ENCODE measurements around the gene NACC1.
A peak's percentile ranks its signal among the peaks of the same experiment; 100 is the strongest.
"Not testable (repeated sequence)": the region's sequence is repeated elsewhere in the genome, so short reads cannot be mapped to it uniquely, and the experiment has no call there.

The NACC1 gene

DNA sequence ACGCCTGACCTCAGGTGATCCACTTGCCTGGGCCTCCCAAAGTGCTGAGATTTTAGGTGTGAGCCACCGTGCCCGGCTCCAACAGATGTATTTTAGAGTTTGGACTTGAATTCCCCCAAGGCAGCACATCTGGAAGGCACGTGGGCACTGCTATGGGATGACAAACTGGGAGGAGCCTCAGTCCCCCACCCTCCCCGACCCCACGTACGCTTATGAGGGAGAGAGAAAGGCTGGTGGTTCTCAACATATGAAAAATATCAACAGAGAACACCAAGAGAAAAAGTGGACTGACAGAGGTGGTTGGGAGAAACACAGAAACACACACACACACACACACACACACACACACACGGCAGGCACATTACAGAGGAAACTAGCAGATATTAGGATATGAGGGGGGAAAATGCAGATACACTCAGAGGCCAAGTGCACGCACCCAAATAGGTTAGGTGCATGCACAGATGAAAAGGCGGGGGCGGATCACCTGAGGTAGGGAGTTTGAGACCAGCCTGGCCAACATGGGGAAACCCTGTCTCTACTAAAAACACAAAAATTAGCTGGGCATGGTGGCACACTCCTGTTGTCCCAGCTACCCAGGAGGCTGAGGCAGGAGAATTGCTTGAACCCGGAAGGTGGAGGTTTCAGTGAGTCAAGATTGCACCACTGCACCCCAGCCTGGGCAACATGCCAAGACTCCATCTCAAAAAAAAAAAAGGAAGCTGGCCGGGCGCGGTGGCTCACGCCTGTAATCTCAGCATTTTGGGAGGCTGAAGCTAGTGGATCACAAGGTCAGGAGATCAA is 28.9 kb downstream of the NACC1 start:
- peak; percentile 47 to 75 for DNase-seq
- no peak for TF ChIP-seq GATA1 (IDR thresholded peaks at IDR 0.05; ENCODE audit: low read depth, low read length)
- no peak for TF ChIP-seq POLR2A (IDR thresholded peaks at IDR 0.05; ENCODE audit: low read length)

DNA sequence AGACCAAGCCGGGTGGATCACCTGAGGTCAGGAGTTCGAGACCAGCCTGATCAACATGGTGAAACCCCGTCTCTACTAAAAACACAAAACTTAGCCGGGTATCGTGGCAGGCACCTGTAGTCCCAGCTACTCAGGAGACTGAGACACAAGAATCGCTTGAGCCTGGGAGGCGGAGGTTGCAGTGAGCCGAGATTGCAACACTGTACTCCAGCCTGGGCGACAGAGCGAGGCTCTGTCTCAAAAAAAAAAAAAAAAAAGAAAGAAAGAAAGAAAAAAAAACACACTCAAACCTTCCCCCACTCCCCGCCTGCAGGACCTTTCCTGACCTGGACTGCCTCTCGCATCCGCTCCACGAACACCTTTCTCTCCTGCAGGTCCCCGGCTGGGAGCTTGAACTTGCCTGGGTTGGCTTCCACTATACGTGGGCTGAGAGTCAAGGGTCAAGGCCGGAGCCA is 31.1 kb downstream of the NACC1 start:
- not testable (repeated sequence) for DNase-seq

GRCh38 chr19:13149628-13150186 is 31.6 kb downstream of the NACC1 start:
- DNase-seq = peak; percentile 66 to 69
- TF ChIP-seq GATA1 (IDR thresholded peaks at IDR 0.05; ENCODE audit: low read depth, low read length) = no peak
- TF ChIP-seq POLR2A (IDR thresholded peaks at IDR 0.05; ENCODE audit: low read length) = no peak

GRCh38 chr19:13150187-13150930 is 32.3 kb downstream of the NACC1 start, which contains the start of the genes IER2 and STX10:
Gene IER2, plus strand, starts transcription at chr19:13150411. Its CDS starts 2,776 bp downstream, at chr19:13153187.
Gene STX10, minus strand, starts transcription at chr19:13150375. Its CDS starts 202 bp downstream, at chr19:13150173.
- peak; percentile 96 to 98 for DNase-seq
- TF ChIP-seq GATA1 (IDR thresholded peaks at IDR 0.05; ENCODE audit: low read depth, low read length) (no peak), POLR2A (IDR thresholded peaks at IDR 0.05; ENCODE audit: low read length) (peak; percentile 90)

DNA sequence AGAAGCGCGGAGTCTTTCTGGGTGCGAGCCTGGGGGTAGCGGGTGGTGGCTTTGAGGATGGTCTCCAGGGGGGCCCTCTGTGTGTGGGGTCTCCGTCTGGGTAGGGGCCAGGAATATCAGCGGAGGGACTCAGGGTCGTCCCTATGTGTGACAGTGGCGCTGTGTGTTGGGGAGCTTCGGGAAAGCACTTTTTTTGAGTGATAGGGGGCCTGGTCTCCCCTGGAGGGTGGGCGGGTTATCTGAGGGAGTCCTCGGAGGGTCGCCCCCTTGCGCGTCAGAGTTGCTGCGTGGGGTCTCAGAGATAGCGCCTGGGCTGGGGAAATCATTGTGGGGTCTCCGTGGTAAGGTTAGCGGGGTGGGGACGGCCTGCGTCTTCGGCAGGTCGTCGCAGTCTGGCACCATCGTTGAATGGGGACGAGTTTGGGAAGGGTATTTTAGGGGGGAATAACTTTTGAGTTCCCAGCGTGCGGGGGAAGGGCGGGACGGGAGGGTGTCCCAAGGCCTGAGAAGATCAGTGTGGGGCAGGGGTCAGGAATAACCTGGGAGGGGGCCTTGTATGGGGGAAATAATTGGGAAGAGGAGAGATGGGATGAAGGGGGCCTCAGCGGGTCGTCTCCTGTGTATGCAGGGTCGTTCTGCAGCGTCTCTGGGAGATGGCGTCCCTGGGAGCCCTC is 33.0 kb downstream of the NACC1 start:
- TF ChIP-seq POLR2A (IDR thresholded peaks at IDR 0.05; ENCODE audit: low read length) = no peak
- peak; percentile 60 to 76 for DNase-seq

DNA sequence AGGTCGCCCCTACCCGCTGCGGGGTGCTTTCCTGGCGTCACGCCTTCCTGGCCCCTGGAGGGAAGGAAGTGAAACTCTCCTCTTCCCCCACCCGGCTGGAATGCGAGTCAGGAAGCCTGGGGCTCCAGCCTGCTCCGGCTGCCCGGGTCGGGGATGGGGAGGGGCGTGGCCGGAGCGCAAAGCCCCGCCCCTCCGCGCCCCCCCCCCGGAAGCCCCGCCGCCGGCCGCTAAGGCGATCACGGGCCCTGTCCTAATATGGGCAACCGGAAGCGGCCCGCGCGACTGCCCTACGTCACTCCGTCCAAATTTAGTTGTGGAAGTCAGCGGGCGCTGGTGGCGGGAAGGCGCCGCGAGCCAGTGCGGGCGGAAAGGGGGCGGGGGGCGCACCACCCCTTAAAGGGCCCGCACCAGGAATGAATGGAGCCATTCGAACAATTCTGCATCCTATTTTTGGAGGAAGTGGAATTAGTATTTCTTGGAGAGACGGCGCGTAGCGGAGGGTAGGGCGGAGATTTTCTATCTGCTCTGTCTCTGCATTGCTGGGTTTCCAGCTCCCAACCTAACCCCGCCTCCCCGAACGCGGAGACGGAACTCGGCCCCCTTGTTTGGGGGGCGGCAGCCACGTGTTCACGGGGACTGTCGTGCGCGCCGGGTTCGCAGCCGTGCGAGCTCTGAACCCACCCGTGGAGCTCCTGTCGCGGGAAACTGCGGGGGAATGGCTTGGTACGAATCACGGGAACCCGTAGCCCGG is 33.7 kb downstream of the NACC1 start:
- TF ChIP-seq POLR2A (IDR thresholded peaks at IDR 0.05; ENCODE audit: low read length) (peak; percentile 59), GATA1 (IDR thresholded peaks at IDR 0.05; ENCODE audit: low read depth, low read length) (no peak)

DNA sequence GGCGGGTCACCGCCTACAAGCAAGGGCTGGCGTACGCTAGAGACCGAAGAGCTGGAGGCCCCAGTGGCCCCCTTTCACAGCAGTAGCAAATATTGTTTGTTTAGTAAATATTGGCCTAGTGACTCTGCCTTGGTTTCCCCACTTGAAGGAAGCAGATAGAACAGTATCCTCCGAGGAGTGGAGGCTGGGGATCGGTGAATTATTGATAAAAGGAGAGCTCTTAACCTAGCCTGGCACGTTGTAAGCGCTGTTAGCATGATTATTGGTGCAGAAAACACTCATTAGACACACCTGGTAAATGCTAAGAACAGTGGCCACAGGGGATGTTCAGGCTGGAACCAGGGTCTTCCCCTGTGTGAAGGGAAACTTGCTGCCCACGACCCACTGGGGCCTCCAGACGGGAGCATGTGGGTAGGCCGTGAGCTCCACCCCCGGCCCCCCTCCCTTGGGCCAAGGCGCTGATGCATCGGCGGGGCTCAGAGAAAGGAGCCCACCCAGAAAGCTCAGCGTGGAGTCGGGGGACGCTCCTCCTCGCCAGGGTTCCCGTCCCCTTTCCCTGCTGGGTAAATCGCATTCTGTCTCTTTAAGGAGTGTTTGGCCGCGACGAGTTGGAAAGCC is 34.4 kb downstream of the NACC1 start:
- TF ChIP-seq POLR2A (IDR thresholded peaks at IDR 0.05; ENCODE audit: low read length) (no peak), GATA1 (IDR thresholded peaks at IDR 0.05; ENCODE audit: low read depth, low read length) (no peak)
- DNase-seq = no peak

More for the DNA sequence above, 33.7 kb downstream of the NACC1 start:
- peak; percentile 97 to 98 for DNase-seq

DNA sequence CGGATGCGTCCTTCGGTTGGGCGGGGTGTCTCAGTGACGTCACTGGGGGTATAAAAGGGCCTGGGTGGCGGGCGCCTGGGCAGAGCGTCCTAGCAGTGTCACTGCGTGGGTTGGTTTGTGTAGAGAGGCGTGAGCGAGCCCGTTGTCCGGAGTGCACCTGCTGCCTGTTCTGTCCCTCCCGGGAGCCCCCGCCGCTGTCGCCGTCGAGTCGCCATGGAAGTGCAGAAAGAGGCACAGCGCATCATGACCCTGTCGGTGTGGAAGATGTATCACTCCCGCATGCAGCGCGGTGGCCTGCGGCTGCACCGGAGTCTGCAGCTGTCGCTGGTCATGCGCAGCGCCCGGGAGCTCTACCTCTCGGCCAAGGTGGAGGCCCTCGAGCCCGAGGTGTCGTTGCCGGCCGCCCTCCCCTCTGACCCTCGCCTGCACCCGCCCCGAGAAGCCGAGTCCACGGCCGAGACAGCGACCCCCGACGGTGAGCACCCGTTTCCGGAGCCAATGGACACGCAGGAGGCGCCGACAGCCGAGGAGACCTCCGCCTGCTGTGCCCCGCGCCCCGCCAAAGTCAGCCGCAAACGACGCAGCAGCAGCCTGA is 35.0 kb downstream of the NACC1 start:
- TF ChIP-seq GATA1 (IDR thresholded peaks at IDR 0.05; ENCODE audit: low read depth, low read length) (no peak), POLR2A (IDR thresholded peaks at IDR 0.05; ENCODE audit: low read length) (peak; percentile 100)

DNA sequence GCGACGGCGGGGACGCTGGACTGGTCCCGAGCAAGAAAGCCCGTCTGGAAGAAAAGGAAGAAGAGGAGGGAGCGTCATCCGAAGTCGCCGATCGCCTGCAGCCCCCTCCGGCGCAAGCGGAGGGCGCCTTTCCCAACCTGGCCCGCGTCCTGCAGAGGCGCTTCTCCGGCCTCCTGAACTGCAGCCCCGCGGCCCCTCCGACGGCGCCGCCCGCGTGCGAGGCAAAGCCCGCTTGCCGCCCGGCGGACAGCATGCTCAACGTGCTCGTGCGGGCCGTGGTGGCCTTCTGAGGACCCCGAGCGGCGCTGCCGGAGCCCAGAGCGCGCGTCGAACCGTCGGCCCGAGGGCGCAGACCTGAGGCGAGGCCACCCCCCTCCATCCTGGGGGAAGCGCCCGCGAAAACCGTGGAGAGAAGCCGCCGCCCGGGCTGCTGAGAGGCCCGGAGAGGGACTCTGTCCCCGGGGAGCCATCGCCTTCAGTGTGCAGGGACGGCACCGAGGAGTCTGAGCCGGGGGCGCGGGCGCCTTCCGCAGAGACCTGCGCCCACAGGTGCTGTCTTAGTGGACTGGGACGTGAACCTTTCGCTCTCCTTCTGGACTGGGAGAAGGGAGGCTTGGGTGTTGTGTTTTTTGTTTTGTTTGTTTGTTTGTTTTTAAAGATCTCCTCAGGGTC is 35.6 kb downstream of the NACC1 start:
- TF ChIP-seq POLR2A (IDR thresholded peaks at IDR 0.05; ENCODE audit: low read length) (no peak), GATA1 (IDR thresholded peaks at IDR 0.05; ENCODE audit: low read depth, low read length) (no peak)
- peak; percentile 83 to 88 for DNase-seq

More for the DNA sequence above, 35.0 kb downstream of the NACC1 start:
- peak; percentile 95 to 98 for DNase-seq

DNA sequence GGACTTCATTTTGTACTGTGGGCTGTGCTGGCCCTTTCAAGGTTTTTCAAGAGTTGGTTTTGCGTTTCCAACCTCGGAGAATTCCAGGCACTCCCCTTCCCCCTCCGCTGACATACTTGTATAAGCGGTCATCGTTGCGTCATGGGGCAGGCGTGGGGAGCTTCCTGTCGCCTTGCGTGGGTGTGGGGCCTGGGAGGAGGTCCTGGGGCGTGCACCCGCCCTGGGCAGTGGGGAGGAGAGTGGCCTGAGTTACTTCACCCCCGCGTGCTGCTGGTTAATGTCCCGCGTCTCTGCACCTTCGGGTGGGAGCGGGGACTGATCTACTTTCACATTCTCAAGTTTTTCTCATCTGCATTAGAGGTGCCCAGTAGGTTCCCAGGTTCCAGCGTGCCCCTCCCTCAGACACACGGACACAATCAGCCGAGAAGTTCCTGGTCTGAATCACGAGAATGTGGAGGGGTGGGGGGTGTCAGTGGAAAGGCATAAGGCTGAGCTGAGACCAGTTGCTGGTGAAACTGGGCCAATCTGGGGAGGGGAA is 36.2 kb downstream of the NACC1 start:
- DNase-seq = peak; percentile 85 to 91
- TF ChIP-seq POLR2A (IDR thresholded peaks at IDR 0.05; ENCODE audit: low read length) (peak; percentile 59), GATA1 (IDR thresholded peaks at IDR 0.05; ENCODE audit: low read depth, low read length) (no peak)

DNA sequence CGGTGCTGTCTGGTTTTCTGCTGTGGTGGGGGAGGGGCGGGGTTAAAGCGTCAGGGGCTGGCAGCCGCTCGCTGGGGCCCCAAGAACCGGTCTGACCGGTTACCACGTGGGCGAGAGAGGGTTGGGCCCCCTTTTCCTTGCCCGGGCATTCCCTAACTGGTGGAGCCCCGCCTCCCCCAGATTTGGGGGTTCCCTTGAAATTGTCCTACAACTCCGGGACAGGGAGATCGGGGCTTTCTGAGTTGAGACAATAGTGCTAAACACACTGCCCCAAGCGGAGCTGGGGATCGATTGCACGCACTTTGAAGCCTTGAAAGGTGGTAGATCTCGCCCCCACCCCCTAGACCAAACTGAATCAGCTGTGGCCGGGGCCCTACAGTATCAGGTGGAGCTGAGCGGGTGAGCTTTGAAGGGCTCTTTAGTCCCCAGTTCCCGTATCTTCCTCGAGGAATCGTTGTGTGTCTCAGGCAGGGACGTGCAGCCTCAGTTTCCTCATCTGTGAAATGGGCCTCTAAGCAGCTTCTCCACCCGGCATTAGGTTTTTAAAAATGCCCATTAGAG is 36.9 kb downstream of the NACC1 start:
- TF ChIP-seq GATA1 (IDR thresholded peaks at IDR 0.05; ENCODE audit: low read depth, low read length) (no peak), POLR2A (IDR thresholded peaks at IDR 0.05; ENCODE audit: low read length) (peak; percentile 50)
- peak; percentile 74 to 81 for DNase-seq
